HG02798 (cell line): ENCODE measurements around the gene ATOH8.
"Not testable (repeated sequence)": the region's sequence is repeated elsewhere in the genome, so short reads cannot be mapped to it uniquely, and the experiment has no call there.

Experiments
- ATAC-seq: cut with Tn5 transposase; IDR thresholded peaks from one replicate; pipeline ENCODE4 v1.9.1; 2021; ENCODE audit warnings: mild to moderate bottlenecking; ENCODE audit not compliant: unreplicated experiment, poor library complexity

ATOH8 gene

DNA sequence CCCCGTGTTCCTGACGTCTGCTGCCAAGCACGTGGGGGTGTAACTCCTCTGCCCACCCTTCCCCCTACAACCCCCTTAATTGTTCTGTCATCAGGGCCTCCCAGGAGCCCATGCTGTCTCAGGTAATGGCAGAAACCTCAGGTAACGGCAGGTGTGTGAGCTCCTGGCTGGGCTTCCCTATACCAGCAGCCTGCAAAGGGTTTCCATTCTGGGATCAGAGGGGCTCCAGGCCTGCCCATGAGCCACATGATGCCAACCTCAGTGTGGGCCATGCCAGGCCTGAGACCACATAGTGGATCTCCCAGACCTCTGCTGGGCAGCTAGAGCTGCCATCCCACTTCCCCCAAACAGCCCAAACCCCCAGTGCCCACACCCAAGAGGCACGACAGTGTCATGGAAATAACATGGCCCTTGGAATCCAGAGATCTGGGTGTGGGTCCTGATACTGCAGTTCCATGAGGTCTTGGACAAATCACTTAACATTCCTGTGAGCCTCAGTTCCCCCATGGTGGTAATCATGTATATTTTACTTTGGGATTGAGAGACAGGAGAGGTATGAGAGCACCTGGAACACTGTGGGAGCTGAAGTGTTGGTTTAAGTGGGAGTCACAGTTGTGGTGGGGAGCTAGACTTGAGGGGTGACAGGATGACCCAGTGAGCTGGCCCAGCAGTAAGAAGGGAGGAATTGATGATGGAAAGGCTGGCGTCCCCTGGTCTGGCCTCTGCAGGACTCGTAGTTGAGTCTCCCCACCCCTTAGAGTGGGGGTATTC lies 59.6 kb downstream of the ATOH8 start:
- ATAC-seq = no peak

DNA sequence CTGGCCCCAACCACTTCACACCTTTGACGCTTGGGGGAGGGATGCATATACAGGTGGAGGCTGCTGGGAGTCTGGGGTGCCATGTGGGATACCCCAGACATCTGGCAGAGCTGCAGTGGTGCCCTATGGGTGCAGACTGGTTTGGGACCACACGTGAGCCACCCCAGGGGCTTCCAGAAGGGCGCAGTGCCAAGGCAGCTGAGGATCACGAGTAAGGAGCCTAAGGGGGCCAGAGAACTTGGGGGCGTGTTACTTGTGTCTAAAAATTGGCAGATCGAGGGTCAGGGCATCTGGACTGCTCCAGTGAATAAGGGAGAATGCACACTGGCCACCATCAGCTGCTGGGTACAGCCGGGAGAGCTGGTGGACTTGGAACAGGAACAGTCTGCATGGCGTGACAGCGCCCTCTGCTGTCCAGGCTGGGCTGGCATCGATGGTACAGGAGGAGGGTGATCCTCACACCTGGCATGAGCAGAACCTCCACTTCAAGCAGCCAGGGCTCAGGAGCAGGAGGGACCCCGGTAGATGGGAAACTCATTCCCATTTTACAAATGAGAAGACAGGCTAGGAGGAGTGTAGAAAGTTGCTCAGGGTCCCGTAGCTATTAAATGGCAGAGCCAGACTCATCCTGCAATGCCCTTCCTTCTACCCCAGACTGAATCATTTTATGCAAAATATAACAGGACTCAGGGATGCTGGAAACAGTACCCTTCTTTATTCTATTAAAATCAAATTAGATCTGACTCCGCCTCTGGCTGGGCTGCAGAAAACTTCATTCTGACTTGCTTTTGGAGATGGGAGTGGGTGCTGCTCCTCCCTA lies 60.4 kb downstream of the ATOH8 start:
- ATAC-seq = peak; percentile 86

- ATAC-seq = no peak
Observed at GRCh38 chr2:85814802-85815550, 61.2 kb downstream of the ATOH8 start.

- ATAC-seq = no peak
Observed at GRCh38 chr2:85819811-85820510, 66.2 kb downstream of the ATOH8 start.

DNA sequence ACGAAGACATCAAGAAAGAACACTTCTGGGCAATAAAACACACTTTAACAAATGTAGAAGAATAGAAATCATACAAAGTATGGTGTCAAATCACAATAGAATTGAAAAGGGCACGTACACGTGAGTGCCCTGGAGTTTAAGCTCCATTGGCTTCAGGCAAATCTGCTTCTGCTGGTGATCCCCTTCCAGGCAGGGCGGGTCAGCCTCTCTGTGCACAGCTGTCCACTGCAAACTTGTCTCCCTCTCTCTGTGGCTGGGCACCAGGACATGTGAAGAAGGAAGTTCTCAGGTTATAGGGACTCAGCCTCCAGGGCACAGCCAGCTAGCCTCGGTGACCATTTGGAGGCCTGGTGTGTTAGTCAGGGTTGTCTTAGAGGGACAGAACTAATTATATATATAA lies 69.0 kb downstream of the ATOH8 start:
- ATAC-seq = no peak

DNA sequence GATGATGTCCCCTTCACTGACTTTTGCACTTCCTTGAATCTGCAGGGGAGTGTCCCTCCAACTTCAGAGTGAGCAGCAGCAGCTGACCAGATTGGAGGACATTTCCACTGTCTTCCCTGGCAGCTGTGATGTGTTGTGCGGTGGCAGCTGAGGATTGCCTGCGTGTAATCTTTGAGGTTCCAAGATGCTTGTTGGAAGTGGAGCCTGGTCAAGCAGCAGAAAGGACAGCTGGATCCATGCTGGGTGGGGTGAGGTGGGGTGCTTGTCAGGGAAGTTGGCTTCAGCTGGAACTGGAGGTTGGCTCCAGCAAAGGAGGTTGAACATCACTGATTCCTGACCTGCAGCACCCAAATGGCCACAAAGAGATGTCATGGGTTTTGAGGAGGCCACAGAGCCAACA lies 70.2 kb downstream of the ATOH8 start:
- ATAC-seq = no peak

GRCh38 chr2:85826990-85827878 lies 73.4 kb downstream of the ATOH8 start:
- ATAC-seq = peak; percentile 82

DNA sequence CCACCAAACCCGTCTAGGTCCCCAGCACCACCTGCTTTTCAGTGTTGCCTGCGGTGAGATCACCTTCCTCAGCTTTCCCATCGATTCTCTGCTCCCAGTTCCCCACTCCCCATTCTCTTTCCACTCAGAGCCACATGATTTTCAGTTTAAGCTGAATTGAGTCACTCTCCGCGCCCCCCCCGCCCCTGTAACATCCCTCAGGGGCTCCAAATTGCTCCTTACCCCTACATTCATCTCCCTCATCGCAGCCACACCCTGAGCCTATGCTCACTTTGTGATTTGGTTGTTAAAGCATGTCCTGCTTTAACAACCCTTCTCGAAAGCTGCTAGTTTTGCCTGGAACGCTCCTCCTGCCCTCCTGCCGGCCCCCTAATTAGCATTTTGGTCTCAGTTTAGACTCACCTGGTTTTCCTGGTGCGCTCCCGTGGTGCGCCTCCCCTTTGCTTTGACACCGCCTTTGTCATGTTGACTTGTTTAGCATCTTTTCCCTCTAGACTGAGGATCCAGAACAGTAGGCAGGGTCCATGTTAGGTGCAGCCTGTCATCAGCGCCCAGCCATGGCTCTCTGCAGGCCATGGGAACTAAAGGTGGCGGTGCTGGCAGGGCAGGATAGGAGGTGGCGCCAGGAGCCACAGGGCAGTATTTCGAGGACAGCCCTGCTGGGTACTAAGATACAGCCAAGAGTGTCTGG lies 74.2 kb downstream of the ATOH8 start:
- no peak for ATAC-seq

GRCh38 chr2:85828725-85829124 lies 74.9 kb downstream of the ATOH8 start:
- no peak for ATAC-seq

DNA sequence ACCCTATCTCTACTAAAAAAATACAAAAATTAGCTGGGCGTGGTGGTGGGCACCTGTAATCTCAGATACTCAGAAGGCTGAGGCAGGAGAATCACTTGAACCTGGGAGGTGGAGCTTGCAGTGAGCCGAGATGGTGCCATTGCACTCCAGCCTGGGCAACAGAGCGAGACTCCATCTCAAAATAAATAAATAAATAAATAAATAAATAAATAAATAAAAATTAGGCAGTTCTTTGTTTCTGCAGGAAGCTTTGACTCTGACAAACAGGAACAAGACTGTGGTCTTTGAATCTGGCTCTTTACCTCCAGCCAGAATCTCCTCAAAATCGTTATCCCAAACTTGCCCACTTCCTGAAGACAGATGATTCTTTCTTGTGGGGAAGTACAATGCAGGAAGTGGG lies 75.6 kb downstream of the ATOH8 start:
- ATAC-seq = not testable (repeated sequence)

GRCh38 chr2:85830645-85831044 lies 76.9 kb downstream of the ATOH8 start:
- ATAC-seq = no peak

DNA sequence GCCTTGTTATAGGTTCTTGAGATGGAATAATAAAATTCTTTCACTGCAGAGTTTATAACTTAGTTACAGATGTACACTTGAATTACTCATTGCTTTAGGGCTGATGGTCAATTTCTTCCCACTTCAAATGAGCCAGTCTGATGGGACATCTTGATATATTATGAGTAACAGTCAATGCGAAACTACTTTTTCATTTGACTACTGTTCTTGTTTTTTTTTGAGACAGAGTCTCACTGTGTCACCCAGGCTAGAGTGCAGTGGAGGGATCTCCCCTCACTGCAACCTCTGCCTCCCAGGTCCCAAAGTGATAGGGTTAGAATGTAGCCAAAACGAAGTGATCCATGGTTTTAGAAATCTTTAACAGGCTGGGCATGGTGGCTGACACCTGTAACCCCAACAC lies 77.9 kb downstream of the ATOH8 start:
- ATAC-seq = no peak

DNA sequence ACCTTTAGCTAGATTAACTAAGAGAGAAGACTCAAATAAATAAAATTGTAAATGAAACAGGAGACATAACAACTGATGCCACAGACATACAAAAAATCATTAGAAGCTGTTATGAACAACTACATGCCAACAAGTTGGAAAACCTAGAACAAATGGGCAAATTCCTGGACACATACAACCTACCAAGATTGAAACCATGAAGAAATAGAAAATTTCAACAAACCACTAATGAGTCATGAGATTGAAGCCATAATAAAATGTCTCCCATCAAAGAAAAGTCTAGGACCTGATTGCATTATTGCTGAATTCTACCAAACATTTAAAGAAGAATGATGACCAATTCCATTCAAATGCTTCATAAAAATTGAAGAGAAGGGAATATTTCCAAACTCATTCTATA lies 80.7 kb downstream of the ATOH8 start:
- ATAC-seq = no peak
